H1 (cell line): ENCODE data around the gene TMEM9B. TPM values are rescaled to one million over a fixed set of nuclear protein-coding genes. Genes with fewer than 3 reads are reported as not detected.

Experiments
- CTCF ChIA-PET: fragments of 300-600 bp; sonication (Branson Sonifier 250); formaldehyde crosslinking; loops from one replicate; lab custom pipeline; 2021; ENCODE audit not compliant: partially characterized antibody; lab: Charles Lee
- POLR2A ChIA-PET: fragments of 300-600 bp; sonication (Branson Sonifier 250); formaldehyde crosslinking; loops from one replicate; lab custom pipeline; 2021; ENCODE audit warnings: inconsistent platforms; ENCODE audit not compliant: partially characterized antibody; lab: Charles Lee
- DNase-seq, 2 experiments: peaks; one replicate each; pipeline versions ENCODE4 v3.0.0 to v3.0.0-alpha.2; 2010 to 2022; ENCODE audit warnings: low spot score in 2 of 2, low read depth in 1 of 2, mixed read lengths in 1 of 2
- FAIRE-seq: peaks from 2 replicates; lab custom pipeline; 2011; peaks lifted over from hg19 to GRCh38; lab: Jason Lieb, UNC
- H2AFZ ChIP-seq: 2 replicates; pipeline ENCODE4 v1.8.1; 2012; ENCODE audit warnings: low read length, inconsistent platforms
- H2AK5ac ChIP-seq: 2 replicates; pipeline ENCODE4 v1.6.1; 2013; ENCODE audit warnings: low read depth, low read length
- H2BK120ac ChIP-seq: replicated peaks from 2 replicates; pipeline ENCODE3; 2013; ENCODE audit warnings: low read depth, low read length, inconsistent platforms
- H2BK12ac ChIP-seq: 2 replicates; pipeline ENCODE4 v1.6.1; 2013; ENCODE audit warnings: low read depth, low read length
- H2BK15ac ChIP-seq: 2 replicates; pipeline ENCODE4 v1.6.1; 2013; ENCODE audit warnings: low read length
- H2BK20ac ChIP-seq: 2 replicates; pipeline ENCODE4 v1.6.1; 2013; ENCODE audit warnings: low read length
- H2BK5ac ChIP-seq: 2 replicates; pipeline ENCODE4 v1.6.1; 2013; ENCODE audit warnings: low read depth, low read length
- H3K14ac ChIP-seq: 2 replicates; pipeline ENCODE4 v1.6.1; 2013; ENCODE audit warnings: inconsistent platforms; ENCODE audit not compliant: insufficient read length
- H3K18ac ChIP-seq: 2 replicates; pipeline ENCODE4 v1.6.1; 2013; ENCODE audit warnings: low read length; ENCODE audit errors: extremely low read depth
- H3K23ac ChIP-seq: 2 replicates; pipeline ENCODE4 v1.6.1; 2013; ENCODE audit warnings: inconsistent platforms; ENCODE audit not compliant: insufficient read length
- H3K23me2 ChIP-seq: 2 replicates; pipeline ENCODE4 v1.6.1; 2013; ENCODE audit warnings: low read depth, low read length
- H3K27ac ChIP-seq: 2 replicates; pipeline ENCODE4 v1.6.1; 2011; ENCODE audit warnings: low read depth, low read length, inconsistent platforms
- H3K27me3 ChIP-seq, 4 experiments: replicated peaks in 1 of 4; 1 replicate in 1 of 4; 2 replicates in 3 of 4; pipeline versions ENCODE4 v1.6.1 to v1.8.1; 2011 to 2013; ENCODE audit warnings: low read length in 3 of 4, mild to moderate bottlenecking in 3 of 4, inconsistent platforms in 2 of 4, mixed read lengths in 2 of 4, moderate library complexity in 1 of 4; ENCODE audit not compliant: control insufficient read depth in 3 of 4, insufficient read depth in 3 of 4; ENCODE audit errors: extremely low read depth in 1 of 4
- H3K36me3 ChIP-seq, 4 experiments: 2 replicates each; pipeline versions ENCODE4 v1.6.1 to v1.8.1; 2011 to 2013; ENCODE audit warnings: mild to moderate bottlenecking in 4 of 4, low read length in 3 of 4, moderate library complexity in 2 of 4, control low read depth in 1 of 4, inconsistent platforms in 1 of 4; ENCODE audit not compliant: insufficient read depth in 4 of 4, control insufficient read depth in 2 of 4
- H3K4ac ChIP-seq: replicated peaks from 2 replicates; pipeline ENCODE3; 2013; ENCODE audit warnings: low read length, low read depth, mixed read lengths, inconsistent platforms; ENCODE audit not compliant: insufficient read length
- H3K4me1 ChIP-seq, 4 experiments: replicated peaks in 1 of 4; 1 replicate in 1 of 4; 2 replicates in 3 of 4; pipeline versions ENCODE4 v1.6.1 to v1.8.1; 2011 to 2013; ENCODE audit warnings: low read length in 3 of 4, inconsistent platforms in 2 of 4, mixed read lengths in 1 of 4; ENCODE audit not compliant: insufficient read depth in 4 of 4, control insufficient read depth in 3 of 4
- H3K4me2 ChIP-seq, 2 experiments: 2 replicates each; pipeline versions ENCODE4 v1.6.1 to v1.8.1; 2011 to 2013; ENCODE audit warnings: low read depth in 2 of 2, low read length in 2 of 2, control low read depth in 1 of 2, inconsistent platforms in 1 of 2, mild to moderate bottlenecking in 1 of 2; ENCODE audit not compliant: insufficient read depth in 1 of 2
- H3K4me3 ChIP-seq, 4 experiments: fragments of 200-600, 300-600 bp in 1 of 4; sonication (generic), shearing (Covaris generic), sonication (Bioruptor Twin) in 1 of 4; 2 replicates each; pipeline versions ENCODE4 v1.5.1 to v1.8.1; 2011 to 2016; ENCODE audit warnings: low read length in 4 of 4, low read depth in 3 of 4, control low read depth in 2 of 4, inconsistent platforms in 2 of 4, mild to moderate bottlenecking in 2 of 4, mixed read lengths in 1 of 4, moderate library complexity in 1 of 4; ENCODE audit not compliant: insufficient read depth in 2 of 4; ENCODE audit errors: extremely low read depth in 1 of 4
- H3K56ac ChIP-seq: replicated peaks from 2 replicates; pipeline ENCODE3; 2013; ENCODE audit warnings: low read depth, mild to moderate bottlenecking, mixed read lengths, low read length, inconsistent platforms; ENCODE audit not compliant: insufficient read length
- H3K79me1 ChIP-seq: 2 replicates; pipeline ENCODE4 v1.6.1; 2013; ENCODE audit warnings: low read depth, low read length, control low read depth
- H3K79me2 ChIP-seq, 2 experiments: 2 replicates each; pipeline versions ENCODE4 v1.6.1 to v1.8.1; 2012 to 2013; ENCODE audit warnings: low read length in 2 of 2, mild to moderate bottlenecking in 2 of 2, inconsistent platforms in 1 of 2; ENCODE audit not compliant: insufficient read depth in 2 of 2, control insufficient read depth in 1 of 2
- H3K9ac ChIP-seq, 4 experiments: replicated peaks in 1 of 4; 1 replicate in 1 of 4; 2 replicates in 3 of 4; pipeline versions ENCODE4 v1.6.1 to v1.8.1; 2011 to 2013; ENCODE audit warnings: low read depth in 3 of 4, low read length in 3 of 4, control low read depth in 2 of 4, mild to moderate bottlenecking in 2 of 4, moderate library complexity in 2 of 4, inconsistent platforms in 1 of 4; ENCODE audit errors: extremely low read depth in 1 of 4
- H3K9me3 ChIP-seq, 2 experiments: 2 replicates each; pipeline versions ENCODE4 v1.6.1 to v1.8.1; 2012 to 2013; ENCODE audit warnings: mild to moderate bottlenecking in 2 of 2, moderate library complexity in 2 of 2, control low read depth in 1 of 2, inconsistent platforms in 1 of 2, low read depth in 1 of 2, low read length in 1 of 2, mixed read lengths in 1 of 2; ENCODE audit not compliant: insufficient read depth in 2 of 2
- H4K20me1 ChIP-seq, 2 experiments: replicated peaks in 1 of 2; 2 replicates each; pipeline versions ENCODE3 to v1.8.1; 2011 to 2013; ENCODE audit warnings: inconsistent platforms in 2 of 2, low read length in 2 of 2, mild to moderate bottlenecking in 1 of 2; ENCODE audit not compliant: insufficient read depth in 2 of 2, control insufficient read depth in 1 of 2
- H4K5ac ChIP-seq: 2 replicates; pipeline ENCODE4 v1.6.1; 2013; ENCODE audit warnings: low read length, low read depth, mixed read lengths, inconsistent platforms; ENCODE audit not compliant: insufficient read length
- H4K8ac ChIP-seq: 2 replicates; pipeline ENCODE4 v1.8.0; 2013; ENCODE audit warnings: mild to moderate bottlenecking, moderate library complexity, low read length, inconsistent platforms; ENCODE audit not compliant: insufficient read depth; ENCODE audit errors: extremely low read depth
- H4K91ac ChIP-seq: replicated peaks from 2 replicates; pipeline ENCODE3; 2013; ENCODE audit warnings: low read length, mixed read lengths, inconsistent platforms; ENCODE audit not compliant: insufficient read length
- BRCA1 ChIP-seq: IDR thresholded peaks from 2 replicates; pipeline ENCODE4 v1.6.1; 2012; ENCODE audit warnings: low read depth, low read length, improper control_type of control experiment
- CEBPB ChIP-seq: IDR thresholded peaks from 2 replicates; pipeline ENCODE4 v1.6.1; 2012; ENCODE audit warnings: low read depth, low read length
- CTBP2 ChIP-seq: IDR thresholded peaks from 2 replicates; pipeline ENCODE4 v1.7.0; 2011; ENCODE audit warnings: borderline replicate concordance, mild to moderate bottlenecking, moderate library complexity, mixed read lengths, low read length; ENCODE audit not compliant: insufficient read depth, insufficient read length
- E2F6 ChIP-seq: IDR thresholded peaks from 2 replicates; pipeline ENCODE4 v1.6.1; 2012; ENCODE audit warnings: inconsistent platforms
- KDM1A ChIP-seq: fragments of 200-600, 300-600 bp; sonication (generic); IDR thresholded peaks from 2 replicates; pipeline ENCODE4 v1.7.1; 2016; ENCODE audit warnings: mild to moderate bottlenecking, low read length, borderline replicate concordance
- KDM5A ChIP-seq: fragments of 200-600 bp; IDR thresholded peaks from 2 replicates; pipeline ENCODE4 v1.7.1; 2012; ENCODE audit warnings: mild to moderate bottlenecking, low read length, inconsistent platforms, mixed read lengths
- MAX ChIP-seq: IDR thresholded peaks from 2 replicates; pipeline ENCODE4 v1.6.1; 2012; ENCODE audit warnings: inconsistent platforms
- SRF ChIP-seq: IDR thresholded peaks from 2 replicates; pipeline ENCODE4 v1.6.1; 2011; ENCODE audit warnings: mild to moderate bottlenecking, low read depth, low read length, moderate library complexity
- TBP ChIP-seq: IDR thresholded peaks from 2 replicates; pipeline ENCODE4 v1.6.1; 2011; ENCODE audit warnings: low read depth, low read length, improper control_type of control experiment
- ZNF274 ChIP-seq: IDR thresholded peaks from 2 replicates; pipeline ENCODE4 v1.7.0; 2012; ENCODE audit warnings: low read length, borderline replicate concordance; ENCODE audit errors: extremely low read depth
- WGBS, 2 experiments: shearing (Covaris generic) in 1 of 2; methylation state at CpG; one replicate each; pipeline versions ENCODE4 v1.1.6 to v1.1.7; 2013 to 2015; ENCODE audit warnings: low lambda C conversion rate in 2 of 2, mixed read lengths in 2 of 2, inconsistent platforms in 1 of 2, low coverage in 1 of 2, missing lambda C conversion rate in 1 of 2; ENCODE audit not compliant: insufficient replicate concordance in 2 of 2, insufficient coverage in 1 of 2, insufficient read length in 1 of 2; ENCODE audit errors: extremely low coverage in 1 of 2, missing lambda C conversion rate in 1 of 2; 5-methylcytosine and 5-hydroxymethylcytosine counted together
- polyA plus RNA-seq, 7 experiments: library from polyadenylated mRNA; depleted of rRNA in 3 of 7; stranded (reverse) in 5 of 7; unstranded in 2 of 7; fragments of >200 nt in 5 of 7; fragments of 200-250 nt in 2 of 7; gene quantifications; 1 replicate in 5 of 7; 2 replicates in 1 of 7; 4 replicates in 1 of 7; pipeline versions ENCODE4 v1.2.1 to v1.2.3, GENCODE V29; 2011 to 2013; ENCODE audit warnings: missing spikeins in 2 of 7, mixed read lengths in 2 of 7
- total RNA-seq: library from RNA; stranded (reverse); fragmentation: NEBNext Ultra II Directional; extraction: Animal tissue kit (Norgen Biotek cat#: 25700); gene quantifications from 2 replicates; pipeline ENCODE4 v1.2.1, GENCODE V29; 2021

TMEM9B gene
- total and polyA plus RNA-seq, 2 of the 8 experiments (the other 6 are each of a cell fraction or from before 2014, with no cell fraction given), result 8.3 to 9.4 TPM

GRCh38 chr11:9005087-9005486 lies 40.8 kb upstream of the TMEM9B start:
- H2BK120ac ChIP-seq, result no peak overlapping the region
- peaks cover 2% of the 10 kb centered on the region in 2 experiments for H4K20me1 ChIP-seq
- H3K27ac ChIP-seq, result no peak overlapping the region
- H2AK5ac ChIP-seq, result no peak overlapping the region
- H4K5ac ChIP-seq, result no peak overlapping the region
- H3K56ac ChIP-seq, result no peak overlapping the region
- H3K14ac ChIP-seq, result no peak overlapping the region
- TF ChIP-seq E2F6 (no peak), MAX (no peak), KDM1A (no peak), SRF (no peak), BRCA1 (no peak), CEBPB (no peak), CTBP2 (no peak), KDM5A (no peak), ZNF274 (no peak), TBP (no peak)
- H3K27me3 ChIP-seq, result peaks cover 20 to 57% (median 50%) of the 10 kb centered on the region in 4 experiments
- no peaks in the 10 kb centered on the region for H3K9me3 ChIP-seq
- H3K79me2 ChIP-seq, result no peaks in the 10 kb centered on the region
- no peaks in the 10 kb centered on the region for H3K79me1 ChIP-seq
- H2BK15ac ChIP-seq, result no peak overlapping the region
- 86% methylated on average over 4 of the region's 4 CpGs; no CpG with 5 or more reads in 1 of the 2 experiments for WGBS, 2 experiments
- H3K36me3 ChIP-seq, result no peaks in the 10 kb centered on the region
- DNase-seq (no peak), FAIRE-seq (no peak)
- no peak overlapping the region for H2BK5ac ChIP-seq
- H4K91ac ChIP-seq, result no peak overlapping the region
- no peak overlapping the region for H4K8ac ChIP-seq
- H3K4me2 ChIP-seq, result peak overlapping the region in 1 of 2 experiments; percentile 84; a peak in 1 of 4 replicates
- CTCF ChIA-PET, result interaction anchor here (0.6 to 3.8 kb wide), 4 partner anchors 10 to 134 kb away, joined by 3 to 26 read pairs (median 6); no protein-coding TSS in a partner anchor
- H3K4ac ChIP-seq, result no peak overlapping the region
- H3K4me3 ChIP-seq, result peak overlapping the region in 1 of 4 experiments; percentile 67; a peak in 2 of 8 replicates
- H3K4me1 ChIP-seq, result peaks cover 0 to 8% (median 6%) of the 10 kb centered on the region in 4 experiments; a peak in 6 of 7 replicates
- peaks cover 10% of the 10 kb centered on the region; the same call in 1 of the 2 replicates for H3K23me2 ChIP-seq
- POLR2A ChIA-PET, result interaction anchor here (0.7 kb wide), 1 partner anchor 120 kb away, joined by 3 read pairs; no protein-coding TSS in a partner anchor
- no peak overlapping the region for H3K18ac ChIP-seq
- no peak overlapping the region for H2BK12ac ChIP-seq
- peak overlapping the region; percentile 22; the same call in 1 of the 2 replicates for H2BK20ac ChIP-seq
- peak overlapping the region; percentile 36; the same call in 1 of the 2 replicates for H2AFZ ChIP-seq
- no peak overlapping the region for H3K9ac ChIP-seq
- no peak overlapping the region for H3K23ac ChIP-seq
